NT2/D1 (cell line): ENCODE data around the gene ADD3.

Source experiments
- DNase-seq: peaks from one replicate; pipeline ENCODE4 v3.0.0-alpha.2; 2011; ENCODE audit warnings: low read depth, low spot score
- H3K27me3 ChIP-seq: 2 replicates; pipeline ENCODE4 v1.6.0; 2011; ENCODE audit warnings: mild to moderate bottlenecking; ENCODE audit not compliant: insufficient read length, insufficient read depth
- H3K36me3 ChIP-seq: 2 replicates; pipeline ENCODE4 v1.6.1; 2011; ENCODE audit warnings: mild to moderate bottlenecking, low read length, mixed read lengths; ENCODE audit not compliant: insufficient read depth, insufficient read length
- H3K4me1 ChIP-seq: 2 replicates; pipeline ENCODE4 v1.5.1; 2011; ENCODE audit not compliant: insufficient read depth, insufficient read length
- H3K4me3 ChIP-seq: 2 replicates; pipeline ENCODE4 v1.5.1; 2011; ENCODE audit warnings: low read depth; ENCODE audit not compliant: insufficient read length
- H3K9ac ChIP-seq: 2 replicates; pipeline ENCODE4 v1.6.0; 2011; ENCODE audit warnings: low read depth; ENCODE audit not compliant: insufficient read length
- H3K9me3 ChIP-seq: 2 replicates; pipeline ENCODE4 v1.5.1; 2011; ENCODE audit warnings: mild to moderate bottlenecking, low read length; ENCODE audit not compliant: insufficient read depth
- SUZ12 ChIP-seq: IDR thresholded peaks from 2 replicates; pipeline ENCODE4 v1.6.1; 2011; ENCODE audit not compliant: insufficient read length, insufficient read depth; ENCODE audit errors: extremely low read depth
- YY1 ChIP-seq: IDR thresholded peaks from 2 replicates; pipeline ENCODE4 v1.6.1; 2011; ENCODE audit not compliant: insufficient read length, insufficient read depth
- ZNF274 ChIP-seq: IDR thresholded peaks from 2 replicates; pipeline ENCODE4 v1.6.1; 2011; ENCODE audit warnings: mild to moderate bottlenecking, low read depth, low read length

ADD3 gene

GRCh38 chr10:109963439-109963838 is 44.3 kb upstream of the ADD3 start:
- Histone ChIP-seq H3K27me3 (no peaks in the 10 kb centered on the region), H3K9ac (no peak overlapping the region), H3K4me3 (no peak overlapping the region), H3K36me3 (no peaks in the 10 kb centered on the region), H3K9me3 (no peaks in the 10 kb centered on the region), H3K4me1 (peaks cover 2% of the 10 kb centered on the region)
- no peak for TF ChIP-seq SUZ12
- no peak for TF ChIP-seq YY1
- TF ChIP-seq ZNF274: no peak
- DNase-seq: no peak

- H3K4me1 ChIP-seq: peaks cover 2% of the 10 kb centered on the region
- H3K9ac ChIP-seq: no peak overlapping the region
- no peak for TF ChIP-seq ZNF274
- TF ChIP-seq YY1: no peak
- no peak for TF ChIP-seq SUZ12
- H3K4me3 ChIP-seq: no peak overlapping the region
- no peaks in the 10 kb centered on the region for H3K27me3 ChIP-seq
- no peaks in the 10 kb centered on the region for H3K9me3 ChIP-seq
- no peaks in the 10 kb centered on the region for H3K36me3 ChIP-seq
- DNase-seq: no peak
These were observed 43.5 kb upstream of the ADD3 start for GRCh38 chr10:109964318-109964717.

- no peak overlapping the region for H3K9ac ChIP-seq
- no peak for DNase-seq
These were observed 40.6 kb upstream of the ADD3 start for GRCh38 chr10:109966961-109967738.

GRCh38 chr10:109967739-109968088 is 40.1 kb upstream of the ADD3 start:
- H3K4me1 ChIP-seq: peaks cover 2% of the 10 kb centered on the region
- no peak overlapping the region for H3K9ac ChIP-seq
- no peak for TF ChIP-seq ZNF274
- TF ChIP-seq SUZ12: no peak
- TF ChIP-seq YY1: no peak
- H3K36me3 ChIP-seq: no peaks in the 10 kb centered on the region
- DNase-seq: no peak
- H3K9me3 ChIP-seq: no peaks in the 10 kb centered on the region
- no peaks in the 10 kb centered on the region for H3K27me3 ChIP-seq
- H3K4me3 ChIP-seq: no peak overlapping the region

More at GRCh38 chr10:109966961-109967738, 40.6 kb upstream of the ADD3 start:
- no peaks in the 10 kb centered on the region for H3K27me3 ChIP-seq
- peaks cover 2% of the 10 kb centered on the region for H3K4me1 ChIP-seq
- TF ChIP-seq SUZ12 (no peak), ZNF274 (no peak), YY1 (no peak)
- no peaks in the 10 kb centered on the region for H3K36me3 ChIP-seq
- H3K4me3 ChIP-seq: no peak overlapping the region
- H3K9me3 ChIP-seq: no peaks in the 10 kb centered on the region

- TF ChIP-seq SUZ12 (no peak), ZNF274 (no peak), YY1 (no peak)
- H3K4me3 ChIP-seq: no peak overlapping the region
- no peaks in the 10 kb centered on the region for H3K9me3 ChIP-seq
- DNase-seq: no peak
- no peak overlapping the region for H3K9ac ChIP-seq
- peaks cover 2% of the 10 kb centered on the region for H3K4me1 ChIP-seq
- H3K27me3 ChIP-seq: no peaks in the 10 kb centered on the region
- H3K36me3 ChIP-seq: no peaks in the 10 kb centered on the region
These were observed 38.6 kb upstream of the ADD3 start for GRCh38 chr10:109968953-109969759.

- DNase-seq: no peak
- Histone ChIP-seq H3K4me1 (peaks cover 2% of the 10 kb centered on the region), H3K9ac (no peak overlapping the region), H3K27me3 (no peaks in the 10 kb centered on the region), H3K36me3 (no peaks in the 10 kb centered on the region), H3K4me3 (no peak overlapping the region), H3K9me3 (no peaks in the 10 kb centered on the region)
- TF ChIP-seq YY1: no peak
- no peak for TF ChIP-seq SUZ12
- no peak for TF ChIP-seq ZNF274
These were observed 37.9 kb upstream of the ADD3 start for GRCh38 chr10:109969760-109970346.

- TF ChIP-seq YY1: no peak
- no peak for DNase-seq
These were observed 36.1 kb upstream of the ADD3 start for GRCh38 chr10:109971634-109972033.

More at GRCh38 chr10:109971634-109972033, 36.1 kb upstream of the ADD3 start:
- Histone ChIP-seq H3K4me3 (no peak overlapping the region), H3K9ac (no peak overlapping the region), H3K36me3 (no peaks in the 10 kb centered on the region), H3K9me3 (no peaks in the 10 kb centered on the region), H3K4me1 (peaks cover 2% of the 10 kb centered on the region), H3K27me3 (no peaks in the 10 kb centered on the region)
